Measurements from ENCODE around the gene TMEM44.
"Not testable (repeated sequence)": the region's sequence is repeated elsewhere in the genome, so short reads cannot be mapped to it uniquely, and the experiment has no call there.

TMEM44 gene

DNA sequence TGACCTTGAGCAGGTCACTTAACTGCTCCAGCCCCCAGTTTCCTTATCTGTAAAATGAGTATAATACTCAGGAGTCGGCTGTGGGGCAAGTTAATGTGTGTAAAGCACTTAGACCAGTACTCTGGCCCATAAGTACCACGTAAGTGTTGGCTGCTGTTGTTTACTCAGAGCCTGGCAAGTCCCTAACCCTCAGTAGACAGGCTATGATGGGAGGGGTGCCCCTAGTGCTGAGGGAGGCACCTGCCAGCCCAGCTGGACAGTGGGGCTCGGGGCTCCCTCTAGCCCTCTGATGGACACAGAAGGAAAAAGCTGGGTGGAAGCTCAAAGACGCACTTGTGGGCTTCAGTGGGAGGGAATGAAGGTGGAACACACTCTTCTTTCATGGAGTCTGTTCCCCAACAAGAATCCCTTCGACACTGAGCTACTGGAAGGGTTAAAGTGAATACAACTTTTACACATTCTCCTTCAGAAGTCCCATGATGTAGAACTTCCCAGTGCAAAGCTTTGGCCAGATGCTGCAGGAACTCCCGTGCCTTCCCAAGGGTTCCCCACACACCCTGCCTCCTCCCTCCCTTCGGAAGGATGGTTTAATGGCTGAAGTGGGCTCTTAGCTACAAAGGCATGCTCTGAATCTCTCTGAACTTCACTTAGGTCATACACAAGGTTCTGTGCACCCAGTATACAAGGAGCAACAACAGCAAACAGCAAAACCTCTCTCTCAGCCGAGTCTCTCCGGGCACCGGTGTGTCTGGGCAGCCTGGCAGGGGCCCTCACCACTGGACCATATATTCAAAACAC lies 25.4 kb downstream of the TMEM44 start:
- no peak for DNase-seq (ENCODE audit: low read depth)
- TF ChIP-seq, protein P1, sequence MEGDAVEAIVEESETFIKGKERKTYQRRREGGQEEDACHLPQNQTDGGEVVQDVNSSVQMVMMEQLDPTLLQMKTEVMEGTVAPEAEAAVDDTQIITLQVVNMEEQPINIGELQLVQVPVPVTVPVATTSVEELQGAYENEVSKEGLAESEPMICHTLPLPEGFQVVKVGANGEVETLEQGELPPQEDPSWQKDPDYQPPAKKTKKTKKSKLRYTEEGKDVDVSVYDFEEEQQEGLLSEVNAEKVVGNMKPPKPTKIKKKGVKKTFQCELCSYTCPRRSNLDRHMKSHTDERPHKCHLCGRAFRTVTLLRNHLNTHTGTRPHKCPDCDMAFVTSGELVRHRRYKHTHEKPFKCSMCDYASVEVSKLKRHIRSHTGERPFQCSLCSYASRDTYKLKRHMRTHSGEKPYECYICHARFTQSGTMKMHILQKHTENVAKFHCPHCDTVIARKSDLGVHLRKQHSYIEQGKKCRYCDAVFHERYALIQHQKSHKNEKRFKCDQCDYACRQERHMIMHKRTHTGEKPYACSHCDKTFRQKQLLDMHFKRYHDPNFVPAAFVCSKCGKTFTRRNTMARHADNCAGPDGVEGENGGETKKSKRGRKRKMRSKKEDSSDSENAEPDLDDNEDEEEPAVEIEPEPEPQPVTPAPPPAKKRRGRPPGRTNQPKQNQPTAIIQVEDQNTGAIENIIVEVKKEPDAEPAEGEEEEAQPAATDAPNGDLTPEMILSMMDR (IDR thresholded peaks at IDR 0.05; ENCODE audit: control insufficient read depth, insufficient read depth, low read depth, low read length, missing control alignments): no peak

DNA sequence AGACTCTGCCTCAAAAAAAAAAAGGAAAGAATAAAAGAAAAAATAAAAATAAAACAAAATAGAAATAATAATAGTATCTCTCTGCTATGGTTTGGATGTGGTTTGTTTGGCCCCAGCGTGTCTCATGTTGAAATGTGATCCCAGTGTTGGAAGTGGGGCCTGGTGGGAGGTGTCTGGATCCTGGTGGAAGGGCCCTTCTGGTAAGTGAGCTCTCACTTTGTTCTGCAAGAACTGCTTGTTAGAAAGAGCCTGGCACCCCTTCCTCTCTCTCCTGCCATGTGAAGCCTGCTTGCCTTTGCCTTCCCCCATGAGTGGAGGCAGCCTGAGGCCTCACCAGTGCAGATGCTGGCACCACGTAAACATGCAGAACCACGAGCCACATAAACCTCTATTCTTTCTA lies 26.3 kb downstream of the TMEM44 start:
- TF ChIP-seq, protein P1 (IDR thresholded peaks at IDR 0.05; ENCODE audit: control insufficient read depth, insufficient read depth, low read depth, low read length, missing control alignments): no peak
- H3K4me3 ChIP-seq (ENCODE audit: control insufficient read depth, low read depth, low read length): no peak overlapping the region
- DNase-seq (ENCODE audit: low read depth): no peak

More for the DNA sequence above, 25.4 kb downstream of the TMEM44 start:
- H3K4me3 ChIP-seq (ENCODE audit: control insufficient read depth, low read depth, low read length): no peak overlapping the region

DNA sequence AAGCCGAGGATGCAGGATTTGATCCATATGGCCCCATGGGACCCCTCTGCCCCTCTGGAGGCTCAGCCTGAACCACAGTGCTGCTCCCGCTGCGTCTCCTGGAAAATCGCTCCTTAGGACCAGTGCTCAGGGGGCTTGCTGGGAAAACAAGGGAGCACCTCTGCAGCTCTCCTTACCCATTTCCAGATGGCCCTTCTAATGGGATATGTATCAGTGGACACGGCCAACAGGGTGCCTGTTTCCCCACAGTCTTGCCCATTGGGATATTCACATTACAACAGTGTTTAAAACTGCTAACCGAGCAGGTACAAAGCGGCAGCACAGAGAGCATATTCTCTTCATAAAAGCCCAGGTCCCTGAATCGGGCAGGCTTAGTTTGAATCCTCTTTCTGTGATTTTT lies 27.1 kb downstream of the TMEM44 start:
- DNase-seq (ENCODE audit: low read depth): no peak
- H3K4me3 ChIP-seq (ENCODE audit: control insufficient read depth, low read depth, low read length): no peak overlapping the region
- TF ChIP-seq, protein P1 (IDR thresholded peaks at IDR 0.05; ENCODE audit: control insufficient read depth, insufficient read depth, low read depth, low read length, missing control alignments): no peak

DNA sequence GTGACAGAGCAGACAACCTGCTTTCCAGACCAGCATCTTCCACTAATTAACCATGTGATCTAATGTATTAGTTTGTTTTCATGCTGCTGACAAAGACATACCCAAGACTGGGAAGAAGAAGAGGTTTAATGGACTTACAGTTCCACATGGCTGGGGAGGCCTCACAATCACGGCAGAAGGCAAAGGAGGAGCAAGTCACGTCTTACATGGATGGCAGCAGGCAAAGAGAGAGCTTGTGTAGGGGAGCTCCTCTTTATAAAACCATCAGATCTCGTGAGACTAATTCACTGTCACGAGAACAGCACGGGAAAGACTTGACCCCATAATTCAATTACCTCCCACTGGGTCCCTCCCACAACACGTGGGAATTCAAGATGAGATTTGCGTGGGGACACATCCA lies 27.9 kb downstream of the TMEM44 start:
- DNase-seq (ENCODE audit: low read depth); H3K4me3 ChIP-seq (ENCODE audit: control insufficient read depth, low read depth, low read length): not testable (repeated sequence)

DNA sequence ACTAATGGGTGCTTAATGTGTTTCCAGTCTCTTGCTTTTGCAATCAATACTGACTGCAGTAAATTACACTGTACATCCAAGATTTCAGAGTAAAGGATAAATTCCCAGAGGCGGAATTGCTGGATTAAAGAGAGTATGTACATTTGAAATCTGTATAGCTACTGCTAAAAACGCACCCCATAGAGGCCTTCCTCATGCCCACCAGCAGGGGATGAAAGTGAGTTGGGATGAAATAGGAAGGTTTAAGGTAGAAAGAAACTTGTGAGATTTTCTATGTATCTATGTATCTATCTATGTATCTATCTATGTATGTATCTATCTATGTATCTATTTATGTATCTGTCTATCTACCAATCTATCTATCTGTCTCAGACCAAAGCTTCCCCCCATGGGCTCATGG lies 28.4 kb downstream of the TMEM44 start:
- DNase-seq (ENCODE audit: low read depth): no peak
- TF ChIP-seq, protein P1 (IDR thresholded peaks at IDR 0.05; ENCODE audit: control insufficient read depth, insufficient read depth, low read depth, low read length, missing control alignments): peak; percentile 47
- H3K4me3 ChIP-seq (ENCODE audit: control insufficient read depth, low read depth, low read length): no peak overlapping the region

DNA sequence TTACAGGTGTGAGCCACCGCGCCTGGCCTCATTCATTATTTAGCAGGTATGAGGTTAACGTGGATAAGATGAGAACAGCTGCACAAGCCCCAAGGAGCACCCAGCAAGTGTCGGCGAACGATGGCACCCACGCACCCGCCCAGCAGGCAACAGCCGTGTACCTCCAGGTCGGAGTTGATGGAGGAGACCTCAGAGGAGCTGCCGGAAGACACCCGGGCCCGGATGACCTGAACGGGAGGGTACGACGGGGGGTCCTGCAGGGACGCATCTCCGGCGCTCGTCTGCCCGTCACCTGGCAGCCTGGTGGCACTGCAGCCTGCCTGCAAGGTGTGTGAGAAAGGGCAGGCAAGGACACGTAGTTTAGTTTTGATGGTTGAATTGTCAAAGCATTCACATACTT lies 29.1 kb downstream of the TMEM44 start:
- TF ChIP-seq, protein P1 (IDR thresholded peaks at IDR 0.05; ENCODE audit: control insufficient read depth, insufficient read depth, low read depth, low read length, missing control alignments): no peak
- DNase-seq (ENCODE audit: low read depth): no peak
- H3K4me3 ChIP-seq (ENCODE audit: control insufficient read depth, low read depth, low read length): no peak overlapping the region

DNA sequence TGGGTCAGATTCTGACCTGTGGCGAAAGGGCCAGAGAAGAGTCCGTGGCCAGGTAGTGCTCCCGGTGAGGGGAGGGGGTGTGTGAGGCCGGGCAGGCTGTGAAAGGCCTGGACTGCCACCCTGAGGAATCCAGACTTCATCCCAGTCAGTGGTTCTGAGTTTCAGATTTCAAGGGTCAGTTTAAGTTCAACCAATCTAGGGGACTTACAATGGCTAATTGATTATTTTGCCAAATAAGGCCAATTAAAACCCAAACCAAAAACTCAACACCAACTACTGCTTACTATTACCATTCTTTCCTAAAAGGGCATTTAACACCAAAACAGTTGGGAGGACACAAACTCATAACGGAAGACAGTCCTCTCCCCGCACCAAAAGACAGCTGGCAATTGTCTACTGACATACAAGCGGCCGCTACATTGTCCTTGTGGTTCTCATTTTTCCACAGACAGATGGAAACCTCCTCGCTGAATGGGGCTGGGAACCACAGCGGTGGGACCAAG lies 30.5 kb downstream of the TMEM44 start:
- no peak overlapping the region for H3K4me3 ChIP-seq (ENCODE audit: control insufficient read depth, low read depth, low read length)
- DNase-seq (ENCODE audit: low read depth): no peak
- TF ChIP-seq, protein P1 (IDR thresholded peaks at IDR 0.05; ENCODE audit: control insufficient read depth, insufficient read depth, low read depth, low read length, missing control alignments): no peak
